Stimulated activated memory B cell treated with anti-CD40 and anti-IgM and Interleukin-4, amounts not matched to agents 10 μg/mL and 1 μg/mL and 100 μg/mL, for 72 hours (primary cell): Measurements from ENCODE around the gene C17orf107.

Experiments used
- ATAC-seq: fragments of 150-1000 bp; cut with Tn5 transposase; 2 replicates; pipeline ENCODE4 v1.10.0; 2021
- H3K27ac Mint-ChIP-seq: one replicate; pipeline ENCODE4 v1.8.0; 2022; ENCODE audit warnings: mild to moderate bottlenecking, mixed read lengths
- H3K27me3 Mint-ChIP-seq: one replicate; pipeline ENCODE4 v1.8.0; 2022; ENCODE audit warnings: mixed read lengths
- H3K36me3 Mint-ChIP-seq: one replicate; pipeline ENCODE4 v1.8.0; 2022; ENCODE audit warnings: mixed read lengths
- H3K4me1 Mint-ChIP-seq: one replicate; pipeline ENCODE4 v1.8.0; 2022; ENCODE audit warnings: mixed read lengths
- H3K4me3 Mint-ChIP-seq: one replicate; pipeline ENCODE4 v1.8.0; 2022; ENCODE audit warnings: mild to moderate bottlenecking, moderate library complexity, mixed read lengths
- H3K9me3 Mint-ChIP-seq: one replicate; pipeline ENCODE4 v1.8.0; 2022; ENCODE audit warnings: mixed read lengths

The C17orf107 gene

GRCh38 chr17:4892499-4893221 lies 6.7 kb upstream of the C17orf107 start:
- ATAC-seq, result no peak
- no peaks in the 10 kb centered on the region for H3K27me3 Mint-ChIP-seq
- peaks cover 83% of the 10 kb centered on the region for H3K36me3 Mint-ChIP-seq
- H3K27ac Mint-ChIP-seq, result no peak overlapping the region
- no peak overlapping the region for H3K4me3 Mint-ChIP-seq
- no peaks in the 10 kb centered on the region for H3K9me3 Mint-ChIP-seq
- H3K4me1 Mint-ChIP-seq, result no peaks in the 10 kb centered on the region

GRCh38 chr17:4893272-4893671 lies 6.1 kb upstream of the C17orf107 start:
- Mint-ChIP-seq H3K9me3 (no peaks in the 10 kb centered on the region), H3K27me3 (no peaks in the 10 kb centered on the region), H3K27ac (no peak overlapping the region), H3K4me3 (no peak overlapping the region), H3K36me3 (peaks cover 89% of the 10 kb centered on the region), H3K4me1 (peaks cover 4% of the 10 kb centered on the region)
- no peak for ATAC-seq

GRCh38 chr17:4893721-4894560 lies 5.4 kb upstream of the C17orf107 start:
- Mint-ChIP-seq H3K27ac (no peak overlapping the region), H3K36me3 (peaks cover 90% of the 10 kb centered on the region), H3K9me3 (no peaks in the 10 kb centered on the region), H3K4me1 (peaks cover 9% of the 10 kb centered on the region), H3K4me3 (no peak overlapping the region), H3K27me3 (no peaks in the 10 kb centered on the region)
- ATAC-seq, result no peak

- Mint-ChIP-seq H3K9me3 (no peaks in the 10 kb centered on the region), H3K27me3 (peaks cover 9% of the 10 kb centered on the region), H3K4me3 (no peak overlapping the region), H3K4me1 (peaks cover 18% of the 10 kb centered on the region), H3K27ac (no peak overlapping the region), H3K36me3 (peaks cover 80% of the 10 kb centered on the region)
- no peak for ATAC-seq
Measured at GRCh38 chr17:4895121-4895520, 4.2 kb upstream of the C17orf107 start.

- H3K4me1 Mint-ChIP-seq, result peaks cover 24% of the 10 kb centered on the region
- peaks cover 10% of the 10 kb centered on the region for H3K27me3 Mint-ChIP-seq
- no peak for ATAC-seq
- no peak overlapping the region for H3K27ac Mint-ChIP-seq
- no peak overlapping the region for H3K4me3 Mint-ChIP-seq
- peaks cover 73% of the 10 kb centered on the region for H3K36me3 Mint-ChIP-seq
- no peaks in the 10 kb centered on the region for H3K9me3 Mint-ChIP-seq
Measured at GRCh38 chr17:4895657-4896331, 3.5 kb upstream of the C17orf107 start.

GRCh38 chr17:4896332-4897197 lies 2.8 kb upstream of the C17orf107 start:
- Mint-ChIP-seq H3K9me3 (no peaks in the 10 kb centered on the region), H3K36me3 (peaks cover 66% of the 10 kb centered on the region), H3K27me3 (peaks cover 10% of the 10 kb centered on the region), H3K27ac (no peak overlapping the region), H3K4me3 (no peak overlapping the region), H3K4me1 (peaks cover 28% of the 10 kb centered on the region)
- no peak for ATAC-seq

GRCh38 chr17:4897198-4897687 lies 2.1 kb upstream of the C17orf107 start:
- H3K36me3 Mint-ChIP-seq, result peaks cover 62% of the 10 kb centered on the region
- H3K4me1 Mint-ChIP-seq, result peaks cover 31% of the 10 kb centered on the region
- no peak for ATAC-seq
- H3K27ac Mint-ChIP-seq, result no peak overlapping the region
- H3K9me3 Mint-ChIP-seq, result no peaks in the 10 kb centered on the region
- H3K27me3 Mint-ChIP-seq, result peaks cover 10% of the 10 kb centered on the region
- H3K4me3 Mint-ChIP-seq, result no peak overlapping the region

GRCh38 chr17:4897785-4898184 lies 1.6 kb upstream of the C17orf107 start:
- ATAC-seq, result no peak
- Mint-ChIP-seq H3K9me3 (no peaks in the 10 kb centered on the region), H3K4me1 (peaks cover 37% of the 10 kb centered on the region), H3K27ac (no peak overlapping the region), H3K4me3 (no peak overlapping the region), H3K36me3 (peaks cover 56% of the 10 kb centered on the region), H3K27me3 (peaks cover 10% of the 10 kb centered on the region)

- peaks cover 42% of the 10 kb centered on the region for H3K4me1 Mint-ChIP-seq
- H3K9me3 Mint-ChIP-seq, result no peaks in the 10 kb centered on the region
- no peak overlapping the region for H3K27ac Mint-ChIP-seq
- H3K36me3 Mint-ChIP-seq, result peaks cover 51% of the 10 kb centered on the region
- H3K4me3 Mint-ChIP-seq, result peak overlapping the region; percentile 61
- no peak for ATAC-seq
- peaks cover 10% of the 10 kb centered on the region for H3K27me3 Mint-ChIP-seq
Measured at GRCh38 chr17:4898351-4898750, 985 bp upstream of the C17orf107 start.

- H3K4me3 Mint-ChIP-seq, result peak overlapping the region; percentile 90
- no peaks in the 10 kb centered on the region for H3K9me3 Mint-ChIP-seq
- H3K36me3 Mint-ChIP-seq, result peaks cover 46% of the 10 kb centered on the region
- H3K27me3 Mint-ChIP-seq, result peaks cover 10% of the 10 kb centered on the region
- H3K27ac Mint-ChIP-seq, result peak overlapping the region; percentile 85
- peaks cover 48% of the 10 kb centered on the region for H3K4me1 Mint-ChIP-seq
- peak; percentile 1 for ATAC-seq
Measured at GRCh38 chr17:4898927-4899326, 409 bp upstream of the C17orf107 start.

- Mint-ChIP-seq H3K36me3 (peaks cover 30% of the 10 kb centered on the region), H3K27me3 (peaks cover 10% of the 10 kb centered on the region), H3K9me3 (no peaks in the 10 kb centered on the region), H3K4me3 (peak overlapping the region; percentile 90), H3K27ac (peak overlapping the region; percentile 85), H3K4me1 (peaks cover 48% of the 10 kb centered on the region)
- ATAC-seq, result peak; percentile 46
Measured at GRCh38 chr17:4900231-4901107, 1.1 kb downstream of the C17orf107 start.

- Mint-ChIP-seq H3K9me3 (no peaks in the 10 kb centered on the region), H3K4me1 (peaks cover 48% of the 10 kb centered on the region), H3K36me3 (peaks cover 23% of the 10 kb centered on the region), H3K27me3 (peaks cover 10% of the 10 kb centered on the region), H3K27ac (peak overlapping the region; percentile 57), H3K4me3 (peak overlapping the region; percentile 90)
- ATAC-seq, result no peak
Measured at GRCh38 chr17:4901108-4901647, 1.8 kb downstream of the C17orf107 start.

GRCh38 chr17:4901648-4902344 lies 2.5 kb downstream of the C17orf107 start:
- peaks cover 48% of the 10 kb centered on the region for H3K4me1 Mint-ChIP-seq
- peaks cover 10% of the 10 kb centered on the region for H3K27me3 Mint-ChIP-seq
- H3K36me3 Mint-ChIP-seq, result peaks cover 17% of the 10 kb centered on the region
- peak overlapping the region; percentile 90 for H3K4me3 Mint-ChIP-seq
- H3K27ac Mint-ChIP-seq, result peak overlapping the region; percentile 9
- no peaks in the 10 kb centered on the region for H3K9me3 Mint-ChIP-seq
- no peak for ATAC-seq
